ENCODE measurements around the gene MAGIX. TPM values are rescaled to one million over a fixed set of nuclear protein-coding genes. Genes with fewer than 3 reads are reported as not detected.

Gene MAGIX
- total RNA-seq, 1 donor from 2014 or later = 1.4 TPM

DNA sequence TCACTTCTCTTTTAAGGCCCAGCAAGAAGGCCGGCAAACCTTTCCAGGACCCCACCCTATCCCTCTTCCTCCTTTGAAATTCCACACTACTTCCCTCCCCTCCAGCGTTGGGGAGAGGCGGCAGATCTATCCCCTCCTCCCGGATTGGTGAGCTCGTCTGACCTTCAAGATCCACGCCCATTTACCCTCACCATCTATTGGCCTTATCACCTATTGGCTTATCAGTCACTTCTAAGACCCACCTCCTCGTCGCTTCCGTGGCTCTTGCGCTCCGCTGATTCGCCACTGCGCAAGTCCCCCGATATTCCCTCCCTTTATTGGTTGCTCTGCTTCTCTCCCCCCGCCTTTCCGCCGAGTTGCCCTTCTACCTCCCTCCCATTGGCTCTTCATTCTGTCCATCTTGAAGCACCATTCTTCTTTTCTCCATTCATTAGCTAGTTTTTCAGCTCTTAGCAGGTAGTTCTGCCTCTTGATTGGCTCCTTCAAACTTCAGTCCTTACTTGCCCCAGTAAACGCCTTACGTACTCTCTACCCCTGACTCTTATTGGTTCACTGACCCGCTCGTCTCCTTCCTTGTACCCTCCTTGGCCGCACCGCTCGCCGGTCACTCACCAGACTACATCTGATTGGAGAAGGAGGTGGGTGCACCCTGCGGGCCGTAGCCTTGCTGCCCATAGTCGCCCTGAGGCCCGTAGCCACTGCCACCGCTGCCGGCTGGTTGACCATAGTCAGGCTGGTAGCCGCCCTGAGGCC lies 28.4 kb downstream of the MAGIX start:
- intact Hi-C loops (cut with micrococcal nuclease) = loop anchor here (1.0 to 5.0 kb wide), 5 partner anchors 9 to 389 kb away; partner anchors contain the start of genes CCDC22, HDAC6, PPP1R3F and SYP
- peaks cover 2% of the 10 kb centered on the region for H3K36me3 Mint-ChIP-seq (ENCODE audit: low read depth)

DNA sequence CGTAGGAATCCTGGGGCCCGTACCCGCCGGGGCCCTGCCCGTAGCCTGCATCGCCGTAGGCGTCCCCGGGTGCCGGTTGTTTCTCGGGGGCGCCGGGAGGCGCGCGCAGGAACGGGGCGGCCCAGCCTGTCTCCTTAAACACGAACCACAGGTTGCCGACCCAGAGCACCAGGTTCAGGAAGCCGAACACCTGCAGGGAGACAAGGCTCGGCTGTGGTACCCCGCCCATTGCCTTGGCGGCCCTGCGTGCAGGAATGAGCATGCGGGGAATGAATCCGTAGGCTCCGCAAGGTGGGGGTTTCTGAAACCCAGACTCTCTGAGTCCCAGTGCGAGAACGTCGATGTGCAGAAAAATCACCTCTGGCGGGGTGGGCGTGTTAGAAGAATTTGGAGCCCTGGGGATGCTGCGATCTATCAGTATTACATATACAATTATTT lies 29.0 kb downstream of the MAGIX start:
- no peak for DNase-seq (ENCODE audit: low spot score)
- intact Hi-C loops (cut with micrococcal nuclease) = loop anchor here (1.0 to 5.0 kb wide), 7 partner anchors 9 to 685 kb away; partner anchors contain the start of genes CCDC22, HDAC6, PPP1R3F and SYP
- peak overlapping the region; percentile 95 for H3K4me3 Mint-ChIP-seq

More for the DNA sequence above, 28.4 kb downstream of the MAGIX start:
- H3K4me1 Mint-ChIP-seq (ENCODE audit: low read depth) = peaks cover 24% of the 10 kb centered on the region
- H3K9me3 Mint-ChIP-seq = no peaks in the 10 kb centered on the region
- H3K4me3 Mint-ChIP-seq = peak overlapping the region; percentile 95
- no peaks in the 10 kb centered on the region for H3K27me3 Mint-ChIP-seq (ENCODE audit: insufficient read depth)
- peak; percentile 82 for DNase-seq (ENCODE audit: low spot score)
- peak overlapping the region; percentile 93 for H3K27ac Mint-ChIP-seq

DNA sequence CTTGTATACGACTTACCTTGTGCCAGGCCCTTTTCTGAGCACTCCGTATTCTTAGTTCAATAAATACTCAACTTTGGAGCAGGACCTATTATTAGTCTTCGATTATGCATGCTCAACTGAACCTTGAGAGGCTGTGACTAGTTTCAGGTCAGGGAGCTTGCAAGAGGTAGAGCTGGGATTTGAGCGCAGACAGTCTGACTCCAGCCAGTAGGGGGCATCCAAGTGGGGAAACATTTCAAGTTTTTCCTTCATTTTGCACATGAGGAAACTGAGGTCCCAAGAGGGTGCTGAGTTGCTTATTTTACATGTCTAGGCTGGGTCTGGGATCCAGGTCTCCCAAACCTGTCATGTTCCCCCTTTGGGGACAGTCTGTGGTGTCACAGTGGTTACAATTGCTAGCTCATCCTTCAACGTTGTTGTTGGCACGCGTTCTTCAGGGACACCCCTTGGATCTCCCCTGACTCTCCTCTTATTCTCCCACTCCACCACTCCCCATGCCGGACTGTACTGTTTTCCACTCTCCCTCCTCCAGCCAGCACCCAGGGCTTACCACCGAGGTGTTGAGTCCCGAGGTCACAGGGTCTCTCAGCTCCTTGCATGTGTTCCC lies 30.3 kb downstream of the MAGIX start:
- H3K36me3 Mint-ChIP-seq (ENCODE audit: low read depth) = peaks cover 2% of the 10 kb centered on the region

More for the DNA sequence above, 29.0 kb downstream of the MAGIX start:
- H3K27me3 Mint-ChIP-seq (ENCODE audit: insufficient read depth) = no peaks in the 10 kb centered on the region
- peak overlapping the region; percentile 93 for H3K27ac Mint-ChIP-seq
- H3K4me1 Mint-ChIP-seq (ENCODE audit: low read depth) = peaks cover 24% of the 10 kb centered on the region
- no peaks in the 10 kb centered on the region for H3K9me3 Mint-ChIP-seq
- peaks cover 2% of the 10 kb centered on the region for H3K36me3 Mint-ChIP-seq (ENCODE audit: low read depth)

DNA sequence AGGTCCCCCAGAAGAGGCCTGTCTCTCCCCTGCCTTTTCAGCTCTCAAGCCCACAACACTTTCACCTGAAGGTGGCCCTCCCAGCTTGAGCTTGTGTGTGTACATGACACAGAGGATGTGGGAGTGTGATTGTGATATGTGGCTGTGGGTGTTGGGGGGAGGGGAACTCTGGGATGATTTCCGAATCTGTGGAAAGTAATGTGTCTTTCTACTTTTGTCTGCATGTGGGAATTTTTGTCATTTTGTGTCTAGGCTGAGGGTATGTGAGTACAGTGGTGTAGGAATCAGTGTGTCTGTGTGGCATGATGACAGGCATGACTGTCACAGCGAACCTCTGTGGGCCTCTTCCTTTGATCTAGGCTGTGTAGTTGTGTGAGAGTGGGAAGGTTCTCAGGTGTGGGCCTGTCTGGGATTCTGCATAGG lies 31.0 kb downstream of the MAGIX start:
- DNase-seq (ENCODE audit: low spot score) = no peak
- Mint-ChIP-seq H3K9me3 (no peaks in the 10 kb centered on the region), H3K4me3 (peak overlapping the region; percentile 51), H3K4me1 (ENCODE audit: low read depth) (peaks cover 32% of the 10 kb centered on the region), H3K27ac (peak overlapping the region; percentile 75), H3K27me3 (ENCODE audit: insufficient read depth) (peaks cover 5% of the 10 kb centered on the region), H3K36me3 (ENCODE audit: low read depth) (peaks cover 2% of the 10 kb centered on the region)
- intact Hi-C loops (cut with micrococcal nuclease) = loop anchor here (2.0 to 5.0 kb wide), 2 partner anchors 391 to 683 kb away; partner anchors contain the start of gene HDAC6

More for the DNA sequence above, 30.3 kb downstream of the MAGIX start:
- Mint-ChIP-seq H3K4me1 (ENCODE audit: low read depth) (peaks cover 24% of the 10 kb centered on the region), H3K9me3 (no peaks in the 10 kb centered on the region), H3K27me3 (ENCODE audit: insufficient read depth) (no peaks in the 10 kb centered on the region), H3K4me3 (peak overlapping the region; percentile 51), H3K27ac (peak overlapping the region; percentile 75)
- no peak for DNase-seq (ENCODE audit: low spot score)
- intact Hi-C loops (cut with micrococcal nuclease) = loop anchor here (1.0 to 5.0 kb wide), 3 partner anchors 391 to 684 kb away; partner anchors contain the start of gene HDAC6

DNA sequence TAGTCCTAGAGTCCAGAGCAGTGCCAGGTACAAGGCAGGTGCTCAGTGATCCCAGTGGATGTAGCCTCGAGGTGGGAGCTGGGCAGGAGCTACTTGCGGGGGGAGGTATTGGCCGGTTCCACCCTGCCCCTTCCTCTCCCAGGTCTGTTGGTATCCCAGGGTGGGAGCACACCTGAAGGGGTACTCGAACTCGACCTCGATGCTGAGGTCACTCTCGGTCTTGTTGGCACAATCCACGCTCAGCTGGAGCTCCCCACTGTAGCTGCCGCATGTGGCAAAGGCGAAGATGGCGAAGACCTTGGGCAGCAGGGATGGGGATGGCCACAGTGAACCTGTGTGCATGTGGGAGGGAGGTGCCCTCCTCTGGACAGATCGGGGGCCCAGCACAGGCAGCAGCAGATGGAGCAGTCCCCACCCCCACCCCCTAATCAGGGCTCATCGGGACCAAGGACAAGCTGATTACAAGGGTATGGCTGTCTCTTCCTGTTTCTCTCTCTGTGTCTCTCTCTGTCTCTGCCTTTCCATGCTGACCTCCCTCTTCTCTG lies 35.1 kb downstream of the MAGIX start:
- peaks cover 34% of the 10 kb centered on the region for H3K4me1 Mint-ChIP-seq (ENCODE audit: low read depth)
- intact Hi-C loops (cut with micrococcal nuclease) = no loop called here
- no peak overlapping the region for H3K27ac Mint-ChIP-seq
- peaks cover 5% of the 10 kb centered on the region for H3K27me3 Mint-ChIP-seq (ENCODE audit: insufficient read depth)
- DNase-seq (ENCODE audit: low spot score) = no peak
- H3K4me3 Mint-ChIP-seq = peak overlapping the region; percentile 43
- no peaks in the 10 kb centered on the region for H3K9me3 Mint-ChIP-seq
- H3K36me3 Mint-ChIP-seq (ENCODE audit: low read depth) = no peaks in the 10 kb centered on the region

DNA sequence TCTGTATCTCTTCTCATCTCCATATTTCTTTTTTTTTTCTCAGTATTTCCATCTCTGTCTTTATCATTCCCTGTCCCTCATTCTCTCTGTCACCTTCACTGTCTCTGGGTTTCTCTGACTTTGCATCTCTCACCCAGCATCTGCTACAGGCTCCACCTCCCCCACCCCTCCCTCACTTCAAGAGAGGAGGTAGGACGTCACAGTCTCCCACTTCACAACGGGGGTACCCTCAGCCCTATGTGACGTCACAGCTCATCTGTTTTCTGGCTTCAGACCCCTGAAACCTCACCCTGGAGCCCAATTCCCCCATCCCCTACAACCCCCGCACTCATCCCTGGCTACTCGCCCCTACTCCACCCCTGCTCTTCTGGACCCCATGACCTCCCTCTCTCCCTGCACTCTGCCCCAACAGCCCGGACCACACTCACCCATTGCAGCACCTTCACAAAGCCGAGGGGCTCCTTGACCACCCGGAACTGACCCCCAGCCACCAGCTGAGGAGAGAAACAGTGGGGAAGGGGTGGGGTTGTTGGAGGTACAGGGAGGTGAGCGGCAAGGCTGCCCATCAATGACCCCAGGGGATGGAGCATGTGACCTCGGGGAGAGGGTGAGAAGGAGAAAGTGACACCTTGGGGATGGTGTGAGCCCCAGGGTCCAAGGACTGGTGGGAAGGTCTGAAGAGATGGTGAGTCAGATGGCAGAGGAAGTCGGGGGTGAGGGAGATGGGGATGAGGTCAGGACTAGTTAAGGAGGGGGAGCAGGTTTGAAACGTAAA lies 36.2 kb downstream of the MAGIX start:
- intact Hi-C loops (cut with micrococcal nuclease) = no loop called here
- Mint-ChIP-seq H3K36me3 (ENCODE audit: low read depth) (no peaks in the 10 kb centered on the region), H3K4me3 (peak overlapping the region; percentile 49), H3K9me3 (no peaks in the 10 kb centered on the region), H3K27me3 (ENCODE audit: insufficient read depth) (peaks cover 7% of the 10 kb centered on the region), H3K27ac (peak overlapping the region; percentile 19), H3K4me1 (ENCODE audit: low read depth) (peaks cover 22% of the 10 kb centered on the region)
- DNase-seq (ENCODE audit: low spot score) = no peak

DNA sequence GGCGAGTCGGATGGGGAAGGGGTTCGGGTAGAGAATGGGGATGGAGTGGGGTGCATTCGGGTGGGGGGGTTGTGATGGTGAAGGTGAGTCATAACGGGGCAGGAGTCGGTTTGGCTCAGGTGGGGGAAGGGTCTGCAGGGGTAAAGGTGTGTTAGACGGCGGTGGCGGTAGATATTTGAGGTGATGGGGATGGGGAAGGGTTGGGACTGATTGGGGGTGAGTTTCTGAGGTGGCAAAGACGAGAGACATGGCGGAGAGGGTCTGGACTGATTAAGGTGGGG lies 36.7 kb downstream of the MAGIX start:
- H3K9me3 Mint-ChIP-seq = no peaks in the 10 kb centered on the region

DNA sequence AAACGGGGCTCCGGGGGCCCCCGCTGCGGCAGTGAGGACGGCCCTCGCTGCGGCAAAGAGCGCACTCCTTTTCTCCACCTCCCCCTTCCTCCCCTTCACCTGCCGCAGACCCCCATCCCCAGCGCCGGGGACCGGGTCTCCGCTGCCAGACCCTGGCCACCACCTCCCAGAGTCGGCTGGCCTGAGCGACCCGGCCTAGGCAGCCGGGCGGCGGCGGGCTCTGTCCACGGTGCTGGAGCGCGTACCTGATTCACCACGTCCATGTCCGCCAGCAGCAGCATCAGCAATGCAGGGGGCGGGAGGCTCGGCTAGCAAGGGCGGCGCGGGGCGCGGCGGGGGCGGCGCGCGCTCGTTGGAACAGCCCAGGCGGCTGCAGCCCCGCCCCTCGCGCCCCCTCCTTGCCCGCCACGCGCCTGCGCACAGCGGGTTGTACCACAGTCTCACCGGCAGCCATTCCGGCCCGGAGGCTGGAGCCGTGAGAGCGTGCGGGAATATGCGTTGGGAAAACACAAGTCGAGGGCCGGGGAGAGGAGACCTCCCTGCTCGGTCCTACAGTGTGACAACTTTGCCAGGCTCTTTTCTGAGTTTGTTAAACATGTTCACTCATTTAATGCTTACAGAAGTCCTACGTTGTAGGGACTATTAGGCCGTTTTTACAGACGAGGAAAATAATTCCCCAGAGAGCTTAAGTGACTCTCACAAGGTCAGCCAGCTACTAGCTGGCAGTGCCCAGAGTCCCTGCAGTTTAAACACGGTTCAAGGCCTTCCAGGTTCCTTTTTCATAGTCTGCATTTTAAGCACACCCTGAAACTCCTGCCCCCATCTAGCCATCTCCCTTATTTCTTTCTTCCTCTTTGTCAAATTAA lies 37.6 kb downstream of the MAGIX start, which contains the start of gene SYP:
SYP (minus strand) TSS at position 288 of the 866 bp plus-strand sequence; CDS start at position 281, 7 bp downstream.
- Mint-ChIP-seq H3K4me3 (peak within 1 kb of the TSS; percentile 53), H3K9me3 (no peaks in the 10 kb centered on the region), H3K36me3 (ENCODE audit: low read depth) (no peaks in the 10 kb centered on the region), H3K4me1 (ENCODE audit: low read depth) (peaks cover 19% of the 10 kb centered on the region), H3K27me3 (ENCODE audit: insufficient read depth) (peaks cover 7% of the 10 kb centered on the region), H3K27ac (peak within 1 kb of the TSS; percentile 58)
- peak; percentile 83 for DNase-seq (ENCODE audit: low spot score)
- intact Hi-C loops (cut with micrococcal nuclease) = loop anchor here (1.0 kb wide), 3 partner anchors 9 to 69 kb away; partner anchors contain the start of gene PPP1R3F

More for the DNA sequence above, 36.7 kb downstream of the MAGIX start:
- peaks cover 19% of the 10 kb centered on the region for H3K4me1 Mint-ChIP-seq (ENCODE audit: low read depth)
- peak overlapping the region; percentile 49 for H3K4me3 Mint-ChIP-seq
- DNase-seq (ENCODE audit: low spot score) = no peak
- intact Hi-C loops (cut with micrococcal nuclease) = no loop called here
- H3K27me3 Mint-ChIP-seq (ENCODE audit: insufficient read depth) = peaks cover 7% of the 10 kb centered on the region
- no peaks in the 10 kb centered on the region for H3K36me3 Mint-ChIP-seq (ENCODE audit: low read depth)
- no peak overlapping the region for H3K27ac Mint-ChIP-seq

DNA sequence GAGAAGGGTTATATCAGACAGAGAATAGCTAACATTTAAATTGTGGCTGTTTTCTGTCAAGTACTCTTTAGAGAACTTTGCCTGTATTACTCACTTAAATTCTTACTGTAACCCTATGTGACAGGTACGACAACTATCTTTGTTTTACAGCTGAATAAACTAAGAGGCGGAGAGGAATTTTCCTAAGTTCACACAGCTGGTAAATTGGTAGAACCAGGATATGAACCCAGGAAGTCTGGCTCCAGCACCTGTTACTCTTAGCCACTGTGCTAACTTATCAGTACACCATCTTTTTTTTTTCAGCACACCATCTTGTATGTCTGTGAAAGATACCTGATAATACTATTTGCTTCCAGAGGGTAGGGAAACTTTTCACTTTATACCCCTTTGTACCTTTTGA lies 39.5 kb downstream of the MAGIX start:
- no peak overlapping the region for H3K27ac Mint-ChIP-seq
- H3K9me3 Mint-ChIP-seq = no peaks in the 10 kb centered on the region
- intact Hi-C loops (cut with micrococcal nuclease) = no loop called here
- no peak for DNase-seq (ENCODE audit: low spot score)
- H3K27me3 Mint-ChIP-seq (ENCODE audit: insufficient read depth) = peaks cover 7% of the 10 kb centered on the region
- H3K4me1 Mint-ChIP-seq (ENCODE audit: low read depth) = peaks cover 19% of the 10 kb centered on the region
- no peaks in the 10 kb centered on the region for H3K36me3 Mint-ChIP-seq (ENCODE audit: low read depth)
- H3K4me3 Mint-ChIP-seq = no peak overlapping the region

DNA sequence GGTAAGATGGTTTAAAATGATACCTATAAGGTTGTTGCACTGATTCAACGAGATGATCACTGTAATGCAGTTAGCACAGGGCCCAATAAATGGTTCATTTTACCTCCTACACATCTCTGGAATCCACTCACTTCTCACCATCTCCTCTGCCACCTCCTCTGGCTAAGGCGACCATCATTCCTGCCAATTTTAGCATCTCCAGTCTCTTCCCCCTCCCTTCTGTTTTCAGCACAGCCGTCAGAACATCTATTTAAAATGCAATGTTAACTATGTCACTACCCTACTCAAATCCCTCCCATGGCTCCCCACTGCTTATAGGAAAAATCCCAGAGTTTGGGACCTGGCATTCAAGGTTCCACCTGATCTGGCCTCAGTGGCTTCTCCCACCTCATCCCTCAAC lies 41.0 kb downstream of the MAGIX start:
- Mint-ChIP-seq H3K4me1 (ENCODE audit: low read depth) (peaks cover 11% of the 10 kb centered on the region), H3K36me3 (ENCODE audit: low read depth) (no peaks in the 10 kb centered on the region), H3K4me3 (no peak overlapping the region), H3K9me3 (no peaks in the 10 kb centered on the region), H3K27ac (no peak overlapping the region), H3K27me3 (ENCODE audit: insufficient read depth) (peaks cover 2% of the 10 kb centered on the region)
- DNase-seq (ENCODE audit: low spot score) = no peak
- intact Hi-C loops (cut with micrococcal nuclease) = no loop called here

DNA sequence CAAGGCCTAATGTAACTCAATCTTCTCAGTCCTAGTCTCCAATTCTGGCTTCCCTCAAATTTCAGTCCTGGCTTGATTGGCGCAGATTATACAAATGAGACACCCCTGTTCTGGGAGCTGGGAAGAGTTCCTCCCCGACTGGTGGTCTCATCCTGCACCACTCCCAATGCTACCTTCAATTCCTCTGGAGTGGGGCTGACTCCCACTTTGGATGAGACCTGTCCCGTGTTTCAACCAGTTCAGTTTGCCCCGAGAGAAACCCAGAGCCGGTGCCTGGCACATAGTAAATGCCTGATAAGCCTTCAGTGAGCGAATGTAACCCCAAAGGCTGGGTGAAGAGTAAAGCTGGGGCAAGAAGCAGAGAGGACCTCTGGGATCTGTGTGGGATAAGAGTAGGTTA lies 41.5 kb downstream of the MAGIX start:
- no peak overlapping the region for H3K4me3 Mint-ChIP-seq
- DNase-seq (ENCODE audit: low spot score) = no peak
- no peaks in the 10 kb centered on the region for H3K9me3 Mint-ChIP-seq
- no peaks in the 10 kb centered on the region for H3K36me3 Mint-ChIP-seq (ENCODE audit: low read depth)
- intact Hi-C loops (cut with micrococcal nuclease) = no loop called here
- peaks cover 2% of the 10 kb centered on the region for H3K27me3 Mint-ChIP-seq (ENCODE audit: insufficient read depth)
- H3K27ac Mint-ChIP-seq = no peak overlapping the region
- peaks cover 7% of the 10 kb centered on the region for H3K4me1 Mint-ChIP-seq (ENCODE audit: low read depth)

DNA sequence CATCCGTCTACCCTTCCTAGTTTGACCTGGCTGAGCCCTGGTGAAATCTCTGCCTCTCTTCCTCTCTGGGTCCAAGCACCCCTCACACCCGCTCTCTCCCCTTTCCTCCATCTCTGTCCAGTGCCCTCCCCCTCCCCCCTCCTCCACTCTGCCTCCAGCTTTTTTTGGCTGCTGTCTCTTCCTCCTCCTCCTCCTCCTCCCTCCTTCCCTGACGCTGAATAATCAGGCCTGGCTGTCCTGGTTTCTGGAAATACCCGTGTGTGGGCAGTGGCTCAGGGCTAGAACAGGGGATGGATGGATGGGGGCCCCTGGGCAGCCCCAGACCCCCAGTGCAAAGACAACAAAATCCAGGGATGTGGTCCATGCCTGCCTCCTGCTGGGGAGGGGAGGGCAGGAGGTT lies 42.2 kb downstream of the MAGIX start:
- no peaks in the 10 kb centered on the region for H3K9me3 Mint-ChIP-seq
- DNase-seq (ENCODE audit: low spot score) = no peak
- no peak overlapping the region for H3K4me3 Mint-ChIP-seq
- H3K4me1 Mint-ChIP-seq (ENCODE audit: low read depth) = peaks cover 5% of the 10 kb centered on the region
- no peak overlapping the region for H3K27ac Mint-ChIP-seq
- peaks cover 2% of the 10 kb centered on the region for H3K27me3 Mint-ChIP-seq (ENCODE audit: insufficient read depth)
- H3K36me3 Mint-ChIP-seq (ENCODE audit: low read depth) = no peaks in the 10 kb centered on the region
- intact Hi-C loops (cut with micrococcal nuclease) = no loop called here
